Mammary epithelial cell (primary cell): ENCODE data around the gene RHEB.

Experiments used
- CTCF ChIP-seq, 2 donors: IDR thresholded peaks in 1 of 2; conservative IDR thresholded peaks in 1 of 2; 2 replicates each; pipeline ENCODE4 v1.5.1; 2011 to 2012; ENCODE audit warnings: inconsistent platforms in 2 of 2, low read length in 2 of 2, mild to moderate bottlenecking in 2 of 2, control low read depth in 1 of 2, low read depth in 1 of 2; ENCODE audit not compliant: insufficient read depth in 1 of 2; ENCODE audit errors: extremely low read depth in 1 of 2
- EZH2 ChIP-seq: IDR thresholded peaks from 2 replicates; pipeline ENCODE4 v1.6.1; 2012; ENCODE audit warnings: low read length, inconsistent platforms, borderline replicate concordance

- TF ChIP-seq EZH2 (no peak), CTCF (conservative IDR thresholded peaks at IDR 0.05 in 1 of 2, IDR thresholded peaks at IDR 0.05 in 1 of 2; ENCODE audit: extremely low read depth in 1 of 2, insufficient read depth in 1 of 2, low read depth in 1 of 2, low read length in 2 of 2) (no peak)
These were observed 36.0 kb downstream of the RHEB start for GRCh38 chr7:151483711-151483983.
